ENCODE results near the gene MZT2A.

GRCh38 chr2:131475831-131476230, 16.4 kb downstream of the MZT2A start, which contains the start of gene TUBA3D:
- TF ChIP-seq POLR2AphosphoS5 (IDR thresholded peaks at IDR 0.05; ENCODE audit: borderline replicate concordance, low read depth, low read length) (no peak), EZH2 (IDR thresholded peaks at IDR 0.05) (no peak), FOXP2 (optimal IDR thresholded peaks at IDR 0.05; ENCODE audit: control extremely low read depth, extremely low read length, insufficient read depth) (no peak)
